Mesendoderm (in vitro differentiated cells): ENCODE results near the gene DGKB.

ENCODE experiments used
- DNase-seq: peaks from one replicate; pipeline ENCODE4 v3.0.0; 2013
- H2AK5ac ChIP-seq: 2 replicates; pipeline ENCODE4 v1.6.1; 2013; ENCODE audit warnings: low read length, inconsistent platforms
- H2BK120ac ChIP-seq: 2 replicates; pipeline ENCODE4 v1.6.1; 2013; ENCODE audit warnings: low read depth, mild to moderate bottlenecking, low read length, moderate library complexity, mixed read lengths
- H2BK15ac ChIP-seq: replicated peaks from 2 replicates; pipeline ENCODE4 v1.6.1; 2013; ENCODE audit warnings: low read depth, mild to moderate bottlenecking, moderate library complexity
- H2BK5ac ChIP-seq: 2 replicates; pipeline ENCODE4 v1.6.1; 2013; ENCODE audit warnings: low read length, inconsistent platforms
- H3K18ac ChIP-seq: 2 replicates; pipeline ENCODE4 v1.6.1; 2013; ENCODE audit warnings: mild to moderate bottlenecking, low read length, mixed read lengths
- H3K23ac ChIP-seq: one replicate; pipeline ENCODE4 v1.6.1; 2013; ENCODE audit warnings: low read length
- H3K27ac ChIP-seq: 2 replicates; pipeline ENCODE4 v1.5.1; 2013; ENCODE audit warnings: low read depth, mild to moderate bottlenecking, inconsistent platforms, low read length, moderate library complexity
- H3K27me3 ChIP-seq: 2 replicates; pipeline ENCODE4 v1.6.1; 2013; ENCODE audit warnings: low read length, control low read depth, mild to moderate bottlenecking, inconsistent platforms; ENCODE audit not compliant: insufficient read depth, poor library complexity
- H3K36me3 ChIP-seq: 2 replicates; pipeline ENCODE4 v1.6.1; 2013; ENCODE audit warnings: low read length, inconsistent platforms; ENCODE audit not compliant: control insufficient read depth, insufficient read depth
- H3K4ac ChIP-seq: one replicate; pipeline ENCODE4 v1.6.1; 2013; ENCODE audit warnings: low read depth, mild to moderate bottlenecking, low read length, moderate library complexity
- H3K4me1 ChIP-seq: 2 replicates; pipeline ENCODE4 v1.6.1; 2013; ENCODE audit warnings: low read depth, low read length, inconsistent platforms; ENCODE audit not compliant: control insufficient read depth
- H3K4me2 ChIP-seq: 2 replicates; pipeline ENCODE4 v1.6.1; 2013; ENCODE audit warnings: low read length
- H3K4me3 ChIP-seq: 2 replicates; pipeline ENCODE4 v1.5.1; 2013; ENCODE audit warnings: mild to moderate bottlenecking, low read length
- H3K56ac ChIP-seq: one replicate; pipeline ENCODE4 v1.6.1; 2013; ENCODE audit warnings: low read length
- H3K79me1 ChIP-seq: 2 replicates; pipeline ENCODE4 v1.6.1; 2013; ENCODE audit warnings: low read length, inconsistent platforms
- H3K79me2 ChIP-seq: 2 replicates; pipeline ENCODE4 v1.6.1; 2013; ENCODE audit warnings: mild to moderate bottlenecking, low read length; ENCODE audit not compliant: control insufficient read depth, insufficient read depth
- H3K9ac ChIP-seq: 2 replicates; pipeline ENCODE4 v1.6.1; 2013; ENCODE audit warnings: low read length, inconsistent platforms
- H4K5ac ChIP-seq: one replicate; pipeline ENCODE4 v1.6.1; 2013; ENCODE audit warnings: low read length
- H4K8ac ChIP-seq: one replicate; pipeline ENCODE4 v1.6.1; 2013; ENCODE audit warnings: low read depth, mild to moderate bottlenecking, control low read depth, low read length, moderate library complexity
- WGBS: extraction: QIAGEN DNeasy Blood & Tissue Kit; methylation state at CpG from one replicate; pipeline ENCODE4 v1.1.7; 2013; ENCODE audit warnings: low lambda C conversion rate, missing lambda C conversion rate; ENCODE audit not compliant: insufficient coverage; ENCODE audit errors: extremely low coverage; 5-methylcytosine and 5-hydroxymethylcytosine counted together

Gene DGKB

GRCh38 chr7:14425559-14425958, 477.0 kb downstream of the DGKB start:
- Histone ChIP-seq H2BK5ac (no peak overlapping the region), H3K4ac (no peak overlapping the region), H3K36me3 (no peaks in the 10 kb centered on the region), H3K4me1 (no peaks in the 10 kb centered on the region), H3K4me2 (no peak overlapping the region), H3K18ac (no peak overlapping the region), H3K27me3 (no peaks in the 10 kb centered on the region), H3K79me2 (no peaks in the 10 kb centered on the region), H2AK5ac (no peak overlapping the region), H3K27ac (no peak overlapping the region), H3K4me3 (no peak overlapping the region), H3K9ac (no peak overlapping the region), H2BK15ac (no peak overlapping the region), H3K23ac (no peak overlapping the region), H2BK120ac (no peak overlapping the region), H4K8ac (no peak overlapping the region), H3K79me1 (no peaks in the 10 kb centered on the region), H4K5ac (no peak overlapping the region), H3K56ac (no peak overlapping the region)
- WGBS, result 100% methylated on average over 1 of the region's 1 CpG
- DNase-seq, result no peak

GRCh38 chr7:14424675-14425074, 477.9 kb downstream of the DGKB start:
- Histone ChIP-seq H3K56ac (no peak overlapping the region), H3K23ac (no peak overlapping the region), H3K9ac (no peak overlapping the region), H2BK5ac (no peak overlapping the region), H3K4me1 (no peaks in the 10 kb centered on the region), H3K4ac (no peak overlapping the region), H3K18ac (no peak overlapping the region), H3K4me2 (no peak overlapping the region), H2AK5ac (no peak overlapping the region), H2BK15ac (no peak overlapping the region), H3K4me3 (no peak overlapping the region), H3K79me2 (no peaks in the 10 kb centered on the region), H3K79me1 (no peaks in the 10 kb centered on the region), H3K36me3 (no peaks in the 10 kb centered on the region), H3K27me3 (no peaks in the 10 kb centered on the region), H3K27ac (no peak overlapping the region), H4K8ac (no peak overlapping the region), H4K5ac (no peak overlapping the region), H2BK120ac (no peak overlapping the region)
- peak; percentile 17 for DNase-seq
- no CpG with 5 or more reads among the region's 1 CpG for WGBS

DNA sequence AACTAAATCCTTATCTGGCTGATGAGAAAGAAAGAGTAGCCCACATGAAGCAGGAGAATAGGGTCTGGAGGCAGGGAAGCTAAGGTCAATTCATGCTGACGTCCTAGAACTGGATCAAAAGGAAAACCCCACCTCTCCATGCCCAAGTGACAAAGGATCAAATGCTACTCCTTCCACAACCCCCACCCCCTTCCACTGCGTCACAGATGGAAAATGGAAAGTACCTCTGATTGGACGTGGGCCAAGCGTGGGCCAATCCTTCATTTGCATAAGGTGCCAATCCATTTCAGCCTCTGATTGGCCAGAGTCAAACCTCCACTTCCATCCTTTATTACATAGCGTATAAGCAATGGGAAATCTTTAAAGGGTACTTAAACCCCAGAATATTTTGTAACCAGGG, 481.8 kb downstream of the DGKB start:
- H3K4me1 ChIP-seq, result no peaks in the 10 kb centered on the region
- no peak overlapping the region for H3K27ac ChIP-seq
- H2BK5ac ChIP-seq, result no peak overlapping the region
- H3K56ac ChIP-seq, result no peak overlapping the region
- peak; percentile 31 for DNase-seq
- no peaks in the 10 kb centered on the region for H3K36me3 ChIP-seq
- H3K4me3 ChIP-seq, result no peak overlapping the region
- H3K79me1 ChIP-seq, result no peaks in the 10 kb centered on the region
- H4K8ac ChIP-seq, result no peak overlapping the region
- H2AK5ac ChIP-seq, result no peak overlapping the region
- no peak overlapping the region for H4K5ac ChIP-seq
- no peak overlapping the region for H2BK15ac ChIP-seq
- no peaks in the 10 kb centered on the region for H3K79me2 ChIP-seq
- no peak overlapping the region for H3K4ac ChIP-seq
- no peak overlapping the region for H3K4me2 ChIP-seq
- no CpG with 5 or more reads among the region's 5 CpGs for WGBS
- H3K23ac ChIP-seq, result no peak overlapping the region
- no peak overlapping the region for H2BK120ac ChIP-seq
- H3K18ac ChIP-seq, result no peak overlapping the region
- no peak overlapping the region for H3K9ac ChIP-seq
- H3K27me3 ChIP-seq, result no peaks in the 10 kb centered on the region

DNA sequence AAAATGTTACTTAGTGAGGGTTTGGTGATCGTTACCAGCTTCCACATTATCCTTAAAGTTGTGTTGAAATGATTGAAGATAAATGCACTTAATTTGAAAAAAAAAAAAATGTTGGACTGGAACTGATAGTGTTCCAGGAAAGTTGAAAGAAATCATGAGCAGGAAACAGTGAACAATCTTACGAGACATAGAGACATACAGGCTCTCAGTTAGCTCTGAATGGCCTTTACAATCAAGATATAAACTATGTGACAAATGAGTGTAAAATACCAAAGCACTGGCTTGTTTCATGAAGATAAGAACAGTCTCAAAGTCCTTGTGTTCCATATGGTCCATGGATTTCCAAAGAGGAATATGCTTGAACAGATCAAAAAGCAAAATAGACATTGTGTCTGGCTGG, 483.0 kb downstream of the DGKB start:
- H3K4me1 ChIP-seq, result no peaks in the 10 kb centered on the region
- no peaks in the 10 kb centered on the region for H3K27me3 ChIP-seq
- WGBS, result no CpG with 5 or more reads among the region's 2 CpGs
- H3K4ac ChIP-seq, result no peak overlapping the region
- no peak overlapping the region for H3K4me2 ChIP-seq
- H3K79me2 ChIP-seq, result no peaks in the 10 kb centered on the region
- no peak overlapping the region for H2BK5ac ChIP-seq
- no peak overlapping the region for H4K8ac ChIP-seq
- no peak overlapping the region for H3K18ac ChIP-seq
- H3K27ac ChIP-seq, result no peak overlapping the region
- no peak overlapping the region for H2AK5ac ChIP-seq
- H3K4me3 ChIP-seq, result no peak overlapping the region
- H4K5ac ChIP-seq, result no peak overlapping the region
- H3K23ac ChIP-seq, result no peak overlapping the region
- H3K36me3 ChIP-seq, result no peaks in the 10 kb centered on the region
- H2BK15ac ChIP-seq, result no peak overlapping the region
- no peaks in the 10 kb centered on the region for H3K79me1 ChIP-seq
- no peak overlapping the region for H2BK120ac ChIP-seq
- no peak overlapping the region for H3K56ac ChIP-seq
- H3K9ac ChIP-seq, result no peak overlapping the region
- DNase-seq, result peak; percentile 28

GRCh38 chr7:14418633-14419032, 483.9 kb downstream of the DGKB start:
- H3K4me1 ChIP-seq, result no peaks in the 10 kb centered on the region
- H3K9ac ChIP-seq, result no peak overlapping the region
- no peak overlapping the region for H3K56ac ChIP-seq
- H3K27ac ChIP-seq, result no peak overlapping the region
- no peaks in the 10 kb centered on the region for H3K79me1 ChIP-seq
- H3K4ac ChIP-seq, result no peak overlapping the region
- no peak overlapping the region for H3K18ac ChIP-seq
- H3K23ac ChIP-seq, result no peak overlapping the region
- H4K5ac ChIP-seq, result no peak overlapping the region
- no peak overlapping the region for H4K8ac ChIP-seq
- H2BK5ac ChIP-seq, result no peak overlapping the region
- H2AK5ac ChIP-seq, result no peak overlapping the region
- no peaks in the 10 kb centered on the region for H3K27me3 ChIP-seq
- no peak for DNase-seq
- H3K36me3 ChIP-seq, result no peaks in the 10 kb centered on the region
- H2BK15ac ChIP-seq, result no peak overlapping the region
- H3K4me2 ChIP-seq, result no peak overlapping the region
- WGBS, result no CpG with 5 or more reads among the region's 1 CpG
- no peaks in the 10 kb centered on the region for H3K79me2 ChIP-seq
- no peak overlapping the region for H2BK120ac ChIP-seq
- H3K4me3 ChIP-seq, result no peak overlapping the region

GRCh38 chr7:14414274-14414986, 488.1 kb downstream of the DGKB start:
- no peak overlapping the region for H3K23ac ChIP-seq
- H3K56ac ChIP-seq, result no peak overlapping the region
- H3K27me3 ChIP-seq, result no peaks in the 10 kb centered on the region
- H2BK120ac ChIP-seq, result peak overlapping the region; percentile 92
- H2AK5ac ChIP-seq, result no peak overlapping the region
- no peaks in the 10 kb centered on the region for H3K36me3 ChIP-seq
- no peak overlapping the region for H3K9ac ChIP-seq
- no peak overlapping the region for H4K5ac ChIP-seq
- no peaks in the 10 kb centered on the region for H3K79me2 ChIP-seq
- no peak overlapping the region for H2BK5ac ChIP-seq
- H3K4me2 ChIP-seq, result no peak overlapping the region
- H3K4me3 ChIP-seq, result no peak overlapping the region
- H3K27ac ChIP-seq, result no peak overlapping the region
- H3K18ac ChIP-seq, result peak overlapping the region; percentile 68
- H3K79me1 ChIP-seq, result no peaks in the 10 kb centered on the region
- no peak overlapping the region for H4K8ac ChIP-seq
- WGBS, result no CpG with 5 or more reads among the region's 3 CpGs
- H2BK15ac ChIP-seq, result peak overlapping the region; percentile 57
- DNase-seq, result peak; percentile 70
- no peaks in the 10 kb centered on the region for H3K4me1 ChIP-seq
- peak overlapping the region; percentile 36 for H3K4ac ChIP-seq
